Mesenchymal stem cell (in vitro differentiated cells and primary cell): ENCODE results near the gene EML2.

Experiments
- DNase-seq: peaks from one replicate; pipeline ENCODE4 v3.0.0-alpha.2; 2013
- H2AFZ ChIP-seq: one replicate; pipeline ENCODE4 v1.6.1; 2013; ENCODE audit warnings: low read depth, mild to moderate bottlenecking, control low read depth, inconsistent platforms, low read length, moderate library complexity
- H2AK5ac ChIP-seq: 2 replicates; pipeline ENCODE4 v1.6.1; 2013; ENCODE audit warnings: low read length, moderate library complexity, mild to moderate bottlenecking, inconsistent platforms; ENCODE audit not compliant: severe bottlenecking
- H2BK120ac ChIP-seq: one replicate; pipeline ENCODE4 v1.6.1; 2013; ENCODE audit warnings: low read depth, mild to moderate bottlenecking, inconsistent platforms, low read length, moderate library complexity
- H2BK12ac ChIP-seq, 2 experiments: one replicate each; pipeline ENCODE4 v1.6.1; 2013; ENCODE audit warnings: inconsistent platforms in 2 of 2, low read length in 2 of 2, mild to moderate bottlenecking in 2 of 2, moderate library complexity in 2 of 2, control low read depth in 1 of 2
- H2BK15ac ChIP-seq: one replicate; pipeline ENCODE4 v1.6.1; 2013; ENCODE audit warnings: mild to moderate bottlenecking, low read depth, inconsistent platforms; ENCODE audit not compliant: poor library complexity, severe bottlenecking
- H2BK5ac ChIP-seq: 2 replicates; pipeline ENCODE4 v1.6.1; 2013; ENCODE audit warnings: low read depth, mild to moderate bottlenecking, low read length, control low read depth, inconsistent platforms; ENCODE audit not compliant: poor library complexity, severe bottlenecking
- H3K14ac ChIP-seq, 2 experiments: one replicate each; pipeline ENCODE4 v1.6.1; 2013; ENCODE audit warnings: inconsistent platforms in 2 of 2, low read length in 2 of 2, control low read depth in 1 of 2, mild to moderate bottlenecking in 1 of 2, moderate library complexity in 1 of 2
- H3K18ac ChIP-seq, 2 experiments: one replicate each; pipeline ENCODE4 v1.6.1; 2013; ENCODE audit warnings: inconsistent platforms in 2 of 2, low read length in 2 of 2, control low read depth in 1 of 2, low read depth in 1 of 2, mild to moderate bottlenecking in 1 of 2
- H3K23ac ChIP-seq, 2 experiments: one replicate each; pipeline ENCODE4 v1.6.1; 2013; ENCODE audit warnings: inconsistent platforms in 2 of 2, low read length in 2 of 2, mild to moderate bottlenecking in 2 of 2, moderate library complexity in 2 of 2, control low read depth in 1 of 2
- H3K27ac ChIP-seq: 2 replicates; pipeline ENCODE4 v1.5.1; 2013; ENCODE audit warnings: mild to moderate bottlenecking, moderate library complexity, low read length, control low read depth, inconsistent platforms; ENCODE audit not compliant: poor library complexity, severe bottlenecking
- H3K27me3 ChIP-seq, 2 experiments: 2 replicates each; pipeline versions ENCODE4 v1.6.1 to v1.7.0; 2013; ENCODE audit warnings: low read length in 2 of 2, mild to moderate bottlenecking in 2 of 2, moderate library complexity in 2 of 2, control low read depth in 1 of 2, inconsistent platforms in 1 of 2; ENCODE audit not compliant: control insufficient read depth in 1 of 2, insufficient read depth in 1 of 2
- H3K36me3 ChIP-seq, 2 experiments: 2 replicates each; pipeline versions ENCODE4 v1.6.1 to v1.7.0; 2013; ENCODE audit warnings: low read length in 2 of 2, control low read depth in 1 of 2, inconsistent platforms in 1 of 2, low read depth in 1 of 2, mild to moderate bottlenecking in 1 of 2; ENCODE audit not compliant: insufficient read depth in 2 of 2, control insufficient read depth in 1 of 2
- H3K4ac ChIP-seq, 2 experiments: one replicate each; pipeline ENCODE4 v1.6.1; 2013; ENCODE audit warnings: inconsistent platforms in 2 of 2, low read length in 2 of 2, mild to moderate bottlenecking in 2 of 2, moderate library complexity in 2 of 2, control low read depth in 1 of 2, low read depth in 1 of 2
- H3K4me1 ChIP-seq: 2 replicates; pipeline ENCODE4 v1.6.1; 2013; ENCODE audit warnings: low read depth, low read length, control low read depth; ENCODE audit not compliant: control insufficient read depth, insufficient read depth
- H3K4me2 ChIP-seq: 2 replicates; pipeline ENCODE4 v1.6.1; 2013; ENCODE audit warnings: low read length, mild to moderate bottlenecking, inconsistent platforms; ENCODE audit not compliant: poor library complexity, severe bottlenecking
- H3K4me3 ChIP-seq, 2 experiments: 2 replicates each; pipeline versions ENCODE4 v1.5.1 to v1.7.0; 2013; ENCODE audit warnings: low read length in 2 of 2, mild to moderate bottlenecking in 2 of 2, control low read depth in 1 of 2, low read depth in 1 of 2; ENCODE audit not compliant: insufficient read depth in 1 of 2
- H3K79me1 ChIP-seq: replicated peaks from 2 replicates; pipeline ENCODE4 v1.6.1; 2013; ENCODE audit warnings: mild to moderate bottlenecking, control low read depth, low read length, inconsistent platforms; ENCODE audit not compliant: poor library complexity, severe bottlenecking
- H3K9ac ChIP-seq: 2 replicates; pipeline ENCODE4 v1.7.0; 2013; ENCODE audit warnings: mild to moderate bottlenecking, low read length, moderate library complexity
- H3K9me3 ChIP-seq: 2 replicates; pipeline ENCODE4 v1.7.0; 2013; ENCODE audit warnings: mild to moderate bottlenecking, low read length; ENCODE audit not compliant: control insufficient read depth
- H4K8ac ChIP-seq: one replicate; pipeline ENCODE4 v1.6.1; 2013; ENCODE audit warnings: inconsistent platforms, mild to moderate bottlenecking, low read length, moderate library complexity
- H4K91ac ChIP-seq: one replicate; pipeline ENCODE4 v1.6.1; 2013; ENCODE audit warnings: mild to moderate bottlenecking, low read length, inconsistent platforms
- WGBS: methylation state at CpG from one replicate; pipeline ENCODE4 v1.1.7; 2013; ENCODE audit warnings: mixed read lengths; 5-methylcytosine and 5-hydroxymethylcytosine counted together

Gene EML2

GRCh38 chr19:45643024-45643926 lies 4.1 kb upstream of the EML2 start:
- H3K4me3 ChIP-seq = peak overlapping the region; percentile 28 to 36
- no peak overlapping the region for H4K91ac ChIP-seq
- no peak overlapping the region for H2AK5ac ChIP-seq
- peak overlapping the region; percentile 21 for H2BK120ac ChIP-seq
- no peak overlapping the region for H2BK15ac ChIP-seq
- no peak overlapping the region for H3K14ac ChIP-seq
- H3K79me1 ChIP-seq = peaks cover 1% of the 10 kb centered on the region
- 1% methylated on average over 35 of the region's 39 CpGs for WGBS
- peak overlapping the region; percentile 49 for H2AFZ ChIP-seq
- peak overlapping the region in 1 of 2 experiments; percentile 91 for H2BK12ac ChIP-seq
- no peak overlapping the region for H4K8ac ChIP-seq
- no peak overlapping the region for H3K23ac ChIP-seq
- peak overlapping the region; percentile 77 for H3K4me2 ChIP-seq
- no peak overlapping the region for H3K4ac ChIP-seq
- H3K9ac ChIP-seq = no peak overlapping the region
- DNase-seq = peak; percentile 85
- H3K27ac ChIP-seq = no peak overlapping the region
- no peak overlapping the region for H2BK5ac ChIP-seq
- H3K18ac ChIP-seq = peak overlapping the region; percentile 38 to 73
- peaks cover 34% of the 10 kb centered on the region for H3K4me1 ChIP-seq
- H3K36me3 ChIP-seq = no peaks in the 10 kb centered on the region
- H3K27me3 ChIP-seq = peaks cover 0 to 24% of the 10 kb centered on the region in 2 experiments
- no peaks in the 10 kb centered on the region for H3K9me3 ChIP-seq

GRCh38 chr19:45641274-45642105 lies 2.3 kb upstream of the EML2 start:
- 2% methylated on average over 32 of the region's 40 CpGs for WGBS
- no peak overlapping the region for H2BK5ac ChIP-seq
- peaks cover 37% of the 10 kb centered on the region for H3K4me1 ChIP-seq
- peak overlapping the region; percentile 90 for H2AFZ ChIP-seq
- peaks cover 7% of the 10 kb centered on the region for H3K79me1 ChIP-seq
- peak overlapping the region; percentile 73 to 96 for H3K18ac ChIP-seq
- H3K4me3 ChIP-seq = peak overlapping the region; percentile 39 to 71
- no peaks in the 10 kb centered on the region for H3K36me3 ChIP-seq
- peak overlapping the region; percentile 11 to 80 for H2BK12ac ChIP-seq
- H3K4ac ChIP-seq = peak overlapping the region; percentile 73 to 82
- H3K23ac ChIP-seq = no peak overlapping the region
- peak overlapping the region; percentile 63 for H3K9ac ChIP-seq
- peak overlapping the region; percentile 11 for H2BK120ac ChIP-seq
- H3K4me2 ChIP-seq = peak overlapping the region; percentile 90
- H3K14ac ChIP-seq = peak overlapping the region in 1 of 2 experiments; percentile 74
- peaks cover 0 to 22% of the 10 kb centered on the region in 2 experiments for H3K27me3 ChIP-seq
- H4K91ac ChIP-seq = peak overlapping the region; percentile 57
- H2AK5ac ChIP-seq = no peak overlapping the region
- H2BK15ac ChIP-seq = peak overlapping the region; percentile 77
- DNase-seq = peak; percentile 83
- no peaks in the 10 kb centered on the region for H3K9me3 ChIP-seq
- peak overlapping the region; percentile 78 for H4K8ac ChIP-seq
- peak overlapping the region; percentile 67 for H3K27ac ChIP-seq

GRCh38 chr19:45640849-45641273 lies 1.7 kb upstream of the EML2 start:
- Histone ChIP-seq H2BK5ac (no peak overlapping the region), H2BK15ac (peak overlapping the region; percentile 23), H4K8ac (peak overlapping the region; percentile 12), H3K4me2 (peak overlapping the region; percentile 26), H3K18ac (peak overlapping the region; percentile 17 to 35), H2BK12ac (peak overlapping the region in 1 of 2 experiments; percentile 11), H3K27ac (no peak overlapping the region), H2BK120ac (no peak overlapping the region), H3K9me3 (no peaks in the 10 kb centered on the region), H3K9ac (no peak overlapping the region), H3K79me1 (peaks cover 7% of the 10 kb centered on the region), H3K14ac (no peak overlapping the region), H3K36me3 (peaks cover 0 to 3% of the 10 kb centered on the region in 2 experiments), H2AFZ (no peak overlapping the region), H3K4me1 (peaks cover 36% of the 10 kb centered on the region), H3K4me3 (no peak overlapping the region), H3K23ac (no peak overlapping the region), H4K91ac (no peak overlapping the region), H2AK5ac (no peak overlapping the region), H3K27me3 (peaks cover 0 to 16% of the 10 kb centered on the region in 2 experiments), H3K4ac (peak overlapping the region in 1 of 2 experiments; percentile 46)
- 54% methylated on average over 17 of the region's 17 CpGs for WGBS
- DNase-seq = no peak
